Tibial artery (tissue), 4 donors: ENCODE data around the gene CCDC68.

Experiments
- DNase-seq, 2 donors: peaks; one replicate each; pipeline ENCODE4 v3.0.0-alpha.2; 2019
- H3K27ac ChIP-seq, 2 donors: fragments of 200-600 bp; sonication (generic) in 1 of 2; 1 replicate in 1 of 2; 2 replicates in 1 of 2; pipeline ENCODE4 v1.5.1; 2018 to 2019; ENCODE audit warnings: mild to moderate bottlenecking in 1 of 2
- H3K27me3 ChIP-seq, 2 donors: fragments of 200-600 bp; sonication (generic) in 1 of 2; one replicate each; pipeline versions ENCODE4 v1.5.1 to v1.6.0; 2016 to 2019
- H3K36me3 ChIP-seq, 3 donors: fragments of 200-600 bp; sonication (generic) in 2 of 3; one replicate each; pipeline ENCODE4 v1.5.1; 2016 to 2019; ENCODE audit warnings: mild to moderate bottlenecking in 2 of 3
- H3K4me1 ChIP-seq, 4 donors: fragments of 200-600 bp; sonication (generic) in 2 of 4; 1 replicate in 3 of 4; 2 replicates in 1 of 4; pipeline ENCODE4 v1.5.1; 2016 to 2019
- H3K4me3 ChIP-seq, 2 donors: fragments of 200-600 bp; sonication (generic) in 1 of 2; 1 replicate in 1 of 2; 2 replicates in 1 of 2; pipeline ENCODE4 v1.5.1; 2018 to 2019; ENCODE audit warnings: mild to moderate bottlenecking in 2 of 2
- H3K9me3 ChIP-seq, 3 donors: fragments of 200-600 bp; sonication (generic) in 1 of 3; one replicate each; pipeline ENCODE4 v1.5.1; 2016 to 2019
- CTCF ChIP-seq, 2 experiments: fragments of 200-600 bp in 1 of 2; fragments of 450-650 bp in 1 of 2; IDR thresholded peaks; one replicate each; pipeline ENCODE4 v1.5.1; 2017 to 2019; ENCODE audit warnings: antibody characterized with exemption in 2 of 2, mild to moderate bottlenecking in 1 of 2, moderate library complexity in 1 of 2
- intact Hi-C: fragments of 100-400 bp; cut with DNase I; formaldehyde crosslinking; loops from one replicate; pipeline ENCODE4 v1.15.0; 2023; ENCODE audit warnings: low total_unique reads

The CCDC68 gene

DNA sequence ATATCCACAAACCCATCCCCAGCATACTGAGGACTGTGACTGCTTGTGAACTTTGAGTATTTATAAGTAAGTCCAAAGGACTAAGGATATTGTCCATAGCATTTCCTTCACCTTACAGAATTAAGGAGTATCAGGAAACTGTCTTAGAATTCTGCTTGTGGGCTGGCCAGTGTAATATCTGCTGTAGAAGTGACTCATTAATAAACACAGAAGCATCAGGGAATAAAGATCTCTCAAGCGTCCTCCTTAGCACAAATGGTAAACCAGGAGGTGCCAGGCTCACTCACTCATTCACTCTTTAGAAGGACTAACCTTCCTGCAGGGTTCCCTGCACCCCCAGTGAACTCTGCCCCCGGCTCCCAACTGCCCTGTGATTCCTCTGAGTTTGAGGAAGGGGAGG is 31.0 kb downstream of the CCDC68 start:
- Histone ChIP-seq H3K27ac (no peak overlapping the region), H3K27me3 (no peaks in the 10 kb centered on the region), H3K36me3 (no peaks in the 10 kb centered on the region), H3K9me3 (no peaks in the 10 kb centered on the region), H3K4me1 (no peaks in the 10 kb centered on the region), H3K4me3 (no peak overlapping the region)
- TF ChIP-seq CTCF (IDR thresholded peaks at IDR 0.05) = no peak
- no peak for DNase-seq
- intact Hi-C loops = no loop called here

- Histone ChIP-seq H3K27ac (no peak overlapping the region), H3K27me3 (no peaks in the 10 kb centered on the region), H3K4me1 (no peaks in the 10 kb centered on the region), H3K9me3 (no peaks in the 10 kb centered on the region), H3K4me3 (no peak overlapping the region), H3K36me3 (no peaks in the 10 kb centered on the region)
- intact Hi-C loops = no loop called here
- DNase-seq = no peak
- TF ChIP-seq CTCF (IDR thresholded peaks at IDR 0.05) = no peak
Observed at GRCh38 chr18:54926593-54927325, 32.5 kb downstream of the CCDC68 start.

DNA sequence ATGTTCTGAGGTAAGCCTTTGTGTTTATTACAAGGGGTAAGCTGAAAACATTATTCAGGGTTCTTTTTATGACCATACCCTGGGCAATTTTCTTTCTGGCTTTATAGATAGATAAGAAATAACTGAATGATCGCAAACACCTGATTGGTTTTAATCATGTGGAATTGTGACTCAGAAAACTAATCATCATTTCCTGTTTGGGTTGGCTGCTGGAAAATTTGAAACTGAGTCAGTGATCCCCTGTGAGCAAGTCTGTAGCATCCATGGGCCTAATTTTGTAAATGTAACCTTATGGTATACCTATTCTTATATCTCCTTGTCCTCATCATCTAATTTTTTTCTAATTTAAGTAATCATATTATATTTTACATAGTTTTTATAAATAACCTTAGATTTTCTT is 34.3 kb downstream of the CCDC68 start:
- no peak overlapping the region for H3K27ac ChIP-seq
- no peak for TF ChIP-seq CTCF (IDR thresholded peaks at IDR 0.05)
- H3K36me3 ChIP-seq = no peaks in the 10 kb centered on the region
- intact Hi-C loops = no loop called here
- no peak overlapping the region for H3K4me3 ChIP-seq
- no peaks in the 10 kb centered on the region for H3K4me1 ChIP-seq
- DNase-seq = no peak
- H3K27me3 ChIP-seq = no peaks in the 10 kb centered on the region
- H3K9me3 ChIP-seq = no peaks in the 10 kb centered on the region

GRCh38 chr18:54923339-54923956 is 35.8 kb downstream of the CCDC68 start:
- DNase-seq = no peak
- H3K36me3 ChIP-seq = no peaks in the 10 kb centered on the region
- H3K4me1 ChIP-seq = no peaks in the 10 kb centered on the region
- TF ChIP-seq CTCF (IDR thresholded peaks at IDR 0.05) = no peak
- H3K27ac ChIP-seq = no peak overlapping the region
- H3K27me3 ChIP-seq = no peaks in the 10 kb centered on the region
- H3K9me3 ChIP-seq = no peaks in the 10 kb centered on the region
- intact Hi-C loops = no loop called here
- no peak overlapping the region for H3K4me3 ChIP-seq

DNA sequence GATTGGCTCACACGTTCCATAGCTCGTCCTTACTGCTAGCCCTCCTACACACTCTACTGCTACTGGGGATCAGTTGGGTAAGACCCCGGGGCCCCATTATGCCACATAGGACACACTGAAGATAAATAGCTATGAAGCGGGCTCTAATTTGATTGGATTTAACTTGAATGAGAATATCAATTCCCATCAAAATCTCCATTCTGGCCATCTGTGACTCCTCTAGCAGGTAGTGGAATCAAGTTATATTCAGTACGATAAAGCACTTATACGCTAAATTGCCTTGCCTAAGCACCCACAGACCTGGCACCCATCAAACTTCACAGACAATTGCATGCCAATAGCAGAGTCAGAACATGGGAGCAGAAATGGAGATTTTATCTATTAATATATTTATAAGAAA is 39.8 kb downstream of the CCDC68 start:
- Histone ChIP-seq H3K4me1 (no peaks in the 10 kb centered on the region), H3K9me3 (no peaks in the 10 kb centered on the region), H3K4me3 (no peak overlapping the region), H3K36me3 (no peaks in the 10 kb centered on the region), H3K27me3 (no peaks in the 10 kb centered on the region), H3K27ac (no peak overlapping the region)
- no peak for DNase-seq
- TF ChIP-seq CTCF (IDR thresholded peaks at IDR 0.05) = no peak
- intact Hi-C loops = no loop called here
